Keratinocyte (primary cell): ENCODE data around the gene IL11. TPM values are rescaled to one million over a fixed set of nuclear protein-coding genes. Genes with fewer than 3 reads are reported as not detected.

Experiments
- DNase-seq: peaks from one replicate; pipeline ENCODE4 v3.0.0-alpha.2; 2011; ENCODE audit warnings: low read depth, missing footprints, low spot score
- FAIRE-seq: peaks from 2 replicates; lab custom pipeline; 2011; peaks lifted over from hg19 to GRCh38; lab: Jason Lieb, UNC
- H2AFZ ChIP-seq: 2 replicates; pipeline ENCODE4 v1.6.0; 2012; ENCODE audit warnings: low read length, control low read depth, inconsistent platforms; ENCODE audit not compliant: control insufficient read depth
- H3K27ac ChIP-seq: 2 replicates; pipeline ENCODE4 v1.5.1; 2011; ENCODE audit warnings: low read length; ENCODE audit not compliant: control insufficient read depth, insufficient read depth
- H3K27me3 ChIP-seq: 3 replicates; pipeline ENCODE4 v1.6.0; 2011; ENCODE audit warnings: low read length; ENCODE audit not compliant: control insufficient read depth, insufficient read depth; ENCODE audit errors: extremely low read depth
- H3K36me3 ChIP-seq, 2 experiments: 2 replicates in 1 of 2; 3 replicates in 1 of 2; pipeline ENCODE4 v1.5.1; 2011; ENCODE audit warnings: low read length in 2 of 2, mild to moderate bottlenecking in 1 of 2; ENCODE audit not compliant: control insufficient read depth in 2 of 2, insufficient read depth in 2 of 2; ENCODE audit errors: extremely low read depth in 1 of 2
- H3K4me1 ChIP-seq: 3 replicates; pipeline ENCODE4 v1.5.1; 2011; ENCODE audit warnings: low read length; ENCODE audit not compliant: control insufficient read depth, insufficient read depth; ENCODE audit errors: extremely low read depth
- H3K4me2 ChIP-seq: 3 replicates; pipeline ENCODE4 v1.6.0; 2011; ENCODE audit warnings: low read depth, low read length; ENCODE audit not compliant: control insufficient read depth, insufficient read depth; ENCODE audit errors: extremely low read depth
- H3K4me3 ChIP-seq, 3 experiments: fragments of 200-600 bp in 1 of 3; sonication (generic) in 1 of 3; 2 replicates in 2 of 3; 3 replicates in 1 of 3; pipeline ENCODE4 v1.5.1; 2011 to 2016; ENCODE audit warnings: low read length in 3 of 3, mild to moderate bottlenecking in 3 of 3, control low read depth in 2 of 3, inconsistent platforms in 1 of 3, low read depth in 1 of 3, mixed read lengths in 1 of 3, mixed run types in 1 of 3, moderate library complexity in 1 of 3; ENCODE audit not compliant: control insufficient read depth in 2 of 3, insufficient read depth in 2 of 3; ENCODE audit errors: extremely low read depth in 1 of 3
- H3K79me2 ChIP-seq: 2 replicates; pipeline ENCODE4 v1.6.0; 2012; ENCODE audit warnings: low read length; ENCODE audit not compliant: control insufficient read depth, insufficient read depth
- H3K9ac ChIP-seq: 3 replicates; pipeline ENCODE4 v1.6.0; 2011; ENCODE audit warnings: low read length; ENCODE audit not compliant: control insufficient read depth, insufficient read depth; ENCODE audit errors: extremely low read depth
- H3K9me1 ChIP-seq: 3 replicates; pipeline ENCODE4 v1.6.0; 2011; ENCODE audit warnings: low read length; ENCODE audit not compliant: control insufficient read depth, insufficient read depth; ENCODE audit errors: extremely low read depth
- H3K9me3 ChIP-seq: 2 replicates; pipeline ENCODE4 v1.5.1; 2012; ENCODE audit warnings: low read depth, low read length; ENCODE audit not compliant: control insufficient read depth
- H4K20me1 ChIP-seq: 3 replicates; pipeline ENCODE4 v1.6.0; 2011; ENCODE audit warnings: low read length; ENCODE audit not compliant: control insufficient read depth, insufficient read depth; ENCODE audit errors: extremely low read depth
- CTCF ChIP-seq, 3 experiments: IDR thresholded peaks in 1 of 3; conservative IDR thresholded peaks in 1 of 3; optimal IDR thresholded peaks in 1 of 3; 2 replicates in 2 of 3; 3 replicates in 1 of 3; pipeline versions ENCODE3 to v1.5.1; 2011; ENCODE audit warnings: low read length in 3 of 3, mild to moderate bottlenecking in 3 of 3, moderate library complexity in 2 of 3, control low read depth in 1 of 3, inconsistent platforms in 1 of 3; ENCODE audit not compliant: insufficient read depth in 2 of 3; ENCODE audit errors: extremely low read depth in 1 of 3
- EZH2 ChIP-seq: IDR thresholded peaks from one replicate; pipeline ENCODE4 v1.6.1; 2012; ENCODE audit warnings: inconsistent platforms, mild to moderate bottlenecking, low read length, moderate library complexity
- dilution Hi-C: fragments of 300-500 bp; cut with MboI; formaldehyde crosslinking; loops from one replicate; pipeline ENCODE4 v1.7.0; 2020; ENCODE audit warnings: low sequenced_read_pairs; ENCODE audit not compliant: extremely low pct_ligation_motif_present
- polyA plus RNA-seq, 5 experiments: library from polyadenylated mRNA; depleted of rRNA in 3 of 5; stranded (reverse) in 3 of 5; stranded (forward) in 1 of 5; unstranded in 1 of 5; fragments of >200 nt; gene quantifications; 1 replicate in 1 of 5; 2 replicates in 3 of 5; 3 replicates in 1 of 5; pipeline versions ENCODE4 v1.2.1 to v1.2.3, GENCODE V29; 2011 to 2012; ENCODE audit warnings: missing spikeins in 2 of 5, low read depth in 1 of 5, low replicate concordance in 1 of 5

IL11 gene
- polyA plus RNA-seq, 1 donor (not counting 4 experiments of a cell fraction or from before 2014, with no cell fraction given), result 2.2 TPM

DNA sequence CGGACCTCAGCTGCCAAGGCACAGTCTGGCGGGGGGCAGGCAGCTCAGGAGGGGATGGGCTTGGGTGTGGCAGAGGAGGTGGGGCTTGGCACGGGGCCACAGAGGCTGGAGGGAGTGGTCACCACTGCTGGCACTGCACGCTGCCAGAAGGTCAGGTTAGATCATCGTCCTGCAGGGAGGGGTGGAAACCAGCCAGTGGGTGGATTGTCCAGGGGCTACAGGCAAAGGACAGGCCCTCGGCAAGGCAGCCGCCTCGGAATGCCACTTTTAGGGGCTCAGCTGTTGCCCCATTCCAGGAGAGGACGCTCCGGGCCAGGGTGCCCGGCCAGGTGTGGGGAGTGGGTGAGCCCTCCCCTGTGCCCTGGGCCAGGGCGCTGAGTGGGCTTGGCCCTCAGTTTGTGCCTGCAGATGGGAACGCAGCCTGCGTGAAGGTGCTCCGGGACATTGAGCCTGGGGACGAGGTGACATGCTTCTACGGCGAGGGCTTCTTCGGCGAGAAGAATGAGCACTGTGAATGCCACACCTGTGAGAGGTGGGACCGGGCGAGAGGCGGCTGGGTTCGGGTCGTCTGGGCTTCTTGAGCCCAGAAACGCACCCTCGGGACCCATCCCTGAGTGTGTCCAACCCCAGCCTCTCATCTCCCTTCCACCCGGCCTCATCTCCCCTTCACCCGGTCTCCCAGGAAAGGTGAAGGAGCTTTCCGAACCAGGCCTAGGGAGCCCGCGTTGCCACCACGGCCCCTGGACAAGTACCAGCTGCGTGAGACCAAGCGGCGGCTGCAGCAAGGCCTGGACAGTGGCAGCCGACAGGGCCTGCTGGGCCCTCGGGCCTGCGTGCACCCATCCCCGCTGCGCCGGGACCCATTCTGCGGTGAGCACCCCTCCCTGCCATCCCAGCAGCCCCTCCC lies 24.2 kb downstream of the IL11 start:
- no peak overlapping the region for H3K27ac ChIP-seq
- H2AFZ ChIP-seq, result no peak overlapping the region
- no peaks in the 10 kb centered on the region for H4K20me1 ChIP-seq
- FAIRE-seq, result no peak
- no peak for DNase-seq
- H3K4me2 ChIP-seq, result no peak overlapping the region
- peaks cover 6% of the 10 kb centered on the region for H3K4me1 ChIP-seq
- H3K36me3 ChIP-seq, result peaks cover 0 to 14% of the 10 kb centered on the region in 2 experiments
- no peaks in the 10 kb centered on the region for H3K9me3 ChIP-seq
- H3K4me3 ChIP-seq, result no peak overlapping the region
- no peaks in the 10 kb centered on the region for H3K79me2 ChIP-seq
- H3K9me1 ChIP-seq, result no peaks in the 10 kb centered on the region
- dilution Hi-C loops, result no loop called here
- no peak for TF ChIP-seq EZH2
- no peak for TF ChIP-seq CTCF (optimal IDR thresholded peaks at IDR 0.05 in 1 of 3, IDR thresholded peaks at IDR 0.05 in 1 of 3, conservative IDR thresholded peaks at IDR 0.05 in 1 of 3; ENCODE audit: extremely low read depth in 1 of 3, insufficient read depth in 2 of 3, low read length in 3 of 3)
- no peak overlapping the region for H3K9ac ChIP-seq
- no peaks in the 10 kb centered on the region for H3K27me3 ChIP-seq

DNA sequence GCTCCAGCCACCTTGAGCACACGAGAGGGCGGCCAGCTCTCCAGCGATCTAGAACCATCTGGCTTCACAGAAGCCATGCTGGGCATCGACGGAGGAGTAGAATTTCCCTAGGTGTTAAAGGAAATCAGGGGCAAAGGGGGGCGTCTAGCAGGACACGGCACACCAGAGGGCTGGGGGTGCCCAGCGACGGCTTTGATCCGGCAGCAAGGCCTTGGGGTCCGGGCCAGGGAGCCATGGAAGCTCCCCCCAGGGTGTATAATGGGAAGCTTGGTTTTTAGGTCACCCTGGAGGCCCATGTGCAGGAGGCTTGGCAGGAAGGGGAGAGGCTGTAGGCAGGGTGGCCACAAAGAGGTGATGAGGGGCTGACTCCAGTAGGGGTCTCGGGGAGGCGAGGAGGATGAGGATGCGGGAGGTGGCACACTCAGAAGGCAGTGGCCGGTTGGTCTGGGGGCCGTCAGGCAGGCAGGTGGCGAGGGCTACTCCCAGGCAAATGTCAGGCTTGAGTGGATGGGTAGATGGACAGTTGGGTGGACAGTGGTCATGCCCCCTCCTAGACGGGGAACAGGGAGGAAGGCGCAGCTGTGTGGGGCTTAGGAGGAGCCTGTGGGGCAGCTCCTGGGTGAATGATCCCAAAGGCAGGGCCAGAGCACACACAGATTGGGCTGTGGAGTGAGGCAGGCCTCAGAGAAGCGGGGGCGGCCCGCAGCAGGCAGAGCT lies 25.0 kb downstream of the IL11 start:
- H3K36me3 ChIP-seq, result peaks cover 0 to 14% of the 10 kb centered on the region in 2 experiments
- FAIRE-seq (no peak), DNase-seq (no peak)
- TF ChIP-seq EZH2 (no peak), CTCF (optimal IDR thresholded peaks at IDR 0.05 in 1 of 3, IDR thresholded peaks at IDR 0.05 in 1 of 3, conservative IDR thresholded peaks at IDR 0.05 in 1 of 3; ENCODE audit: extremely low read depth in 1 of 3, insufficient read depth in 2 of 3, low read length in 3 of 3) (no peak)
- no peaks in the 10 kb centered on the region for H3K9me1 ChIP-seq
- H3K4me2 ChIP-seq, result no peak overlapping the region
- no peaks in the 10 kb centered on the region for H3K27me3 ChIP-seq
- no peak overlapping the region for H3K27ac ChIP-seq
- no peak overlapping the region for H3K4me3 ChIP-seq
- H2AFZ ChIP-seq, result no peak overlapping the region
- H3K9ac ChIP-seq, result no peak overlapping the region
- H3K9me3 ChIP-seq, result no peaks in the 10 kb centered on the region
- dilution Hi-C loops, result no loop called here
- peaks cover 13% of the 10 kb centered on the region for H3K4me1 ChIP-seq
- no peaks in the 10 kb centered on the region for H4K20me1 ChIP-seq
- peaks cover 1% of the 10 kb centered on the region for H3K79me2 ChIP-seq
